ENCODE results near the gene TBC1D2. TPM values are rescaled to one million over a fixed set of nuclear protein-coding genes. Genes with fewer than 3 reads are reported as not detected.

Gene TBC1D2
- total RNA-seq, 1 experiment from 2014 or later, result 4.5 TPM

- Histone ChIP-seq H3K4me3 (ENCODE audit: insufficient read depth, low read depth, low read length) (no peak overlapping the region), H3K36me3 (replicated peaks; ENCODE audit: control insufficient read depth, insufficient read depth, low read length) (peaks cover 7% of the 10 kb centered on the region), H3K27me3 (ENCODE audit: control insufficient read depth, insufficient read depth, low read length) (no peaks in the 10 kb centered on the region)
- DNase-seq, result no peak
These were observed 102.9 kb downstream of the TBC1D2 start for GRCh38 chr9:98152526-98152925.

- H3K27me3 ChIP-seq (ENCODE audit: control insufficient read depth, insufficient read depth, low read length), result no peaks in the 10 kb centered on the region
- no peak for DNase-seq
- peaks cover 4% of the 10 kb centered on the region for H3K36me3 ChIP-seq (replicated peaks; ENCODE audit: control insufficient read depth, insufficient read depth, low read length)
- no peak overlapping the region for H3K4me3 ChIP-seq (ENCODE audit: insufficient read depth, low read depth, low read length)
These were observed 104.7 kb downstream of the TBC1D2 start for GRCh38 chr9:98150721-98151120.

DNA sequence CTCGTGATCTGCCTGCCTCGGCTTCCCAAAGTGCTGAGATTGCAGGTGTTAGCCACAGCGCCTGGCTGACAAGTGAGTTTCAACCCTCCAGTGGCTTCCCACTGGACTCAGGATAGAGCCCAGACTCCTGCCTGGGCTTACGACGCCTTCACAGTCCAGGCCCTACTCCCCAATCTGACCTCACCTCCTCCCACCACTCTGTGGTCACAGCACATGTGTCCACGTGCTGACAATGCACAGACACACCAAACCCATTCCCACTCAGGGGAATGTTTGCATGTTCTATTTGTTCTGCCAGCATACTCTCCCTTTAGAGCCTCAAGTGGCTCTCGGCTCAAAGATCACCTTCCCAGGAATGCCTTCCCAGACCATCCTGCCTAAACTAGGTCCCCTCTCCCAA is 105.3 kb downstream of the TBC1D2 start:
- peaks cover 4% of the 10 kb centered on the region for H3K36me3 ChIP-seq (replicated peaks; ENCODE audit: control insufficient read depth, insufficient read depth, low read length)
- DNase-seq, result no peak
- no peak overlapping the region for H3K4me3 ChIP-seq (ENCODE audit: insufficient read depth, low read depth, low read length)
- H3K27me3 ChIP-seq (ENCODE audit: control insufficient read depth, insufficient read depth, low read length), result no peaks in the 10 kb centered on the region

- no peak for DNase-seq
- Histone ChIP-seq H3K4me3 (ENCODE audit: insufficient read depth, low read depth, low read length) (no peak overlapping the region), H3K27me3 (ENCODE audit: control insufficient read depth, insufficient read depth, low read length) (no peaks in the 10 kb centered on the region), H3K36me3 (replicated peaks; ENCODE audit: control insufficient read depth, insufficient read depth, low read length) (peaks cover 5% of the 10 kb centered on the region)
These were observed 106.0 kb downstream of the TBC1D2 start for GRCh38 chr9:98149422-98149821.

Other genes with a start within 250 kb of the TBC1D2 start
- gene NANS, start 198.9 kb downstream of the TBC1D2 start, total RNA-seq (2014; rRNA removed; shearing (Covaris generic)), result 67.0 and 68.9 TPM in 2 replicates
- 3.7 and 3.8 TPM in 2 replicates for gene TRIM14, start 136.4 kb downstream of the TBC1D2 start, total RNA-seq (2014; rRNA removed; shearing (Covaris generic))
- gene CORO2A, start 63.0 kb downstream of the TBC1D2 start, total RNA-seq (2014; rRNA removed; shearing (Covaris generic)), result 30.5 and 32.1 TPM in 2 replicates